Measurements from ENCODE around the gene LRIT2. TPM values are rescaled to one million over a fixed set of nuclear protein-coding genes. Genes with fewer than 3 reads are reported as not detected.

LRIT2 gene
- total and polyA plus RNA-seq, 12 donors, result not detected

- WGBS, 4 donors, result 71 to 82% (median 80%) methylated on average over 4 to 5 of the region's 5 CpGs
- intact Hi-C loops (cut with DNase I), result no loop called here
- TF ChIP-seq POLR2A (IDR thresholded peaks at IDR 0.05) (no peak), CTCF (IDR thresholded peaks at IDR 0.05) (no peak)
Observed at GRCh38 chr10:84212014-84212413, 13.3 kb downstream of the LRIT2 start.

GRCh38 chr10:84211566-84211965, 13.8 kb downstream of the LRIT2 start:
- H3K4me1 ChIP-seq (replicated peaks in 1 of 2), result no peaks in the 10 kb centered on the region
- intact Hi-C loops (cut with DNase I), result no loop called here
- H3K27ac ChIP-seq, result no peak overlapping the region
- TF ChIP-seq CTCF (IDR thresholded peaks at IDR 0.05), result no peak
- TF ChIP-seq POLR2A (IDR thresholded peaks at IDR 0.05), result no peak
- no peak for DNase-seq
- no peaks in the 10 kb centered on the region for H3K9me3 ChIP-seq (replicated peaks in 1 of 3)
- WGBS, 4 donors, result 78 to 94% (median 86%) methylated on average over 2 of the region's 2 CpGs
- H3K27me3 ChIP-seq, result no peaks in the 10 kb centered on the region
- no peaks in the 10 kb centered on the region for H3K36me3 ChIP-seq (replicated peaks in 1 of 2)
- H3K4me3 ChIP-seq, result no peak overlapping the region

More at GRCh38 chr10:84212014-84212413, 13.3 kb downstream of the LRIT2 start:
- Histone ChIP-seq H3K27ac (no peak overlapping the region), H3K36me3 (replicated peaks in 1 of 2) (no peaks in the 10 kb centered on the region), H3K9me3 (replicated peaks in 1 of 3) (no peaks in the 10 kb centered on the region), H3K4me3 (no peak overlapping the region), H3K4me1 (replicated peaks in 1 of 2) (no peaks in the 10 kb centered on the region), H3K27me3 (no peaks in the 10 kb centered on the region)
- no peak for DNase-seq

GRCh38 chr10:84208023-84208422, 17.3 kb downstream of the LRIT2 start:
- intact Hi-C loops (cut with DNase I), result no loop called here
- no peak overlapping the region for H3K27ac ChIP-seq
- H3K27me3 ChIP-seq, result no peaks in the 10 kb centered on the region
- no peaks in the 10 kb centered on the region for H3K9me3 ChIP-seq (replicated peaks in 1 of 3)
- no peak for DNase-seq
- no peaks in the 10 kb centered on the region for H3K36me3 ChIP-seq (replicated peaks in 1 of 2)
- H3K4me1 ChIP-seq (replicated peaks in 1 of 2), result no peaks in the 10 kb centered on the region
- TF ChIP-seq CTCF (IDR thresholded peaks at IDR 0.05), result no peak
- no peak for TF ChIP-seq POLR2A (IDR thresholded peaks at IDR 0.05)
- 78 to 83% (median 79%) methylated on average over 6 to 10 of the region's 10 CpGs for WGBS, 4 donors
- H3K4me3 ChIP-seq, result no peak overlapping the region

- WGBS, 4 donors, result 56 to 66% (median 62%) methylated on average over 6 of the region's 6 CpGs
- TF ChIP-seq POLR2A (IDR thresholded peaks at IDR 0.05), result no peak
- TF ChIP-seq CTCF (IDR thresholded peaks at IDR 0.05), result no peak
- no peak overlapping the region for H3K4me3 ChIP-seq
Observed at GRCh38 chr10:84205853-84206525, 19.4 kb downstream of the LRIT2 start.

More at GRCh38 chr10:84205853-84206525, 19.4 kb downstream of the LRIT2 start:
- H3K27ac ChIP-seq, result no peak overlapping the region
- no peaks in the 10 kb centered on the region for H3K9me3 ChIP-seq (replicated peaks in 1 of 3)
- no peaks in the 10 kb centered on the region for H3K36me3 ChIP-seq (replicated peaks in 1 of 2)
- H3K27me3 ChIP-seq, result no peaks in the 10 kb centered on the region
- intact Hi-C loops (cut with DNase I), result no loop called here
- no peak for DNase-seq
- no peaks in the 10 kb centered on the region for H3K4me1 ChIP-seq (replicated peaks in 1 of 2)

Data from adrenal gland (tissue), 12 donors.